Astrocyte (in vitro differentiated cells and primary cell): ENCODE results near the gene EXOSC5.

Experiments used
- CTCF ChIP-seq: IDR thresholded peaks from 2 replicates; pipeline ENCODE4 v1.5.1; 2011; ENCODE audit warnings: low read depth, mild to moderate bottlenecking, inconsistent platforms, low read length, moderate library complexity; ENCODE audit not compliant: insufficient read depth
- EZH2 ChIP-seq: IDR thresholded peaks from 2 replicates; pipeline ENCODE4 v1.6.1; 2012; ENCODE audit warnings: mild to moderate bottlenecking, low read length, inconsistent platforms; ENCODE audit not compliant: insufficient read depth

GRCh38 chr19:41359741-41360140, 37.4 kb downstream of the EXOSC5 start:
- TF ChIP-seq CTCF (no peak), EZH2 (no peak)
